Measurements from ENCODE around the gene GNG2. TPM values are rescaled to one million over a fixed set of nuclear protein-coding genes. Genes with fewer than 3 reads are reported as not detected.

GNG2 gene
- total and polyA plus RNA-seq, 2 experiments from 2014 or later = 9.9 to 14.8 TPM

DNA sequence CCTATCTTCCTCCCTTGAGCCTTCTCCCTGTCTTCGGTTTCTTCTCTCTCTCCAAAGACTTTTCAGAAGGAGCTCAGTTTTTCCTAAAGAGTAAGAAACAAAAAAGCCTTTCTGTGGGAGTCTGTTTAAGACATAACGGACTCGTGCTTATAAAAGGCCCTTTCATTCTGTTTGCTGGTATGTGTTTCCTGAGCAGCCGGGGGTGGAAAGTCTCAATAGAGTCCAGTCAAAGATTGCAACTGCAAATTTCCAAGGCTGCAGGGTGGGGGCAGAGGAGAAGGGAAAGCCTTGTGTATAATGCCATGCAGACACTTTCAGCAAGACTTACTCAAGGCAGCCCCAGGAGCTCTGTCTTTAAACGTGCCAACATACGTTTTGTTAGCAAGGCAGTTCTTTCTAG is 62.2 kb downstream of the GNG2 start (continued):
- TF ChIP-seq, protein P1, sequence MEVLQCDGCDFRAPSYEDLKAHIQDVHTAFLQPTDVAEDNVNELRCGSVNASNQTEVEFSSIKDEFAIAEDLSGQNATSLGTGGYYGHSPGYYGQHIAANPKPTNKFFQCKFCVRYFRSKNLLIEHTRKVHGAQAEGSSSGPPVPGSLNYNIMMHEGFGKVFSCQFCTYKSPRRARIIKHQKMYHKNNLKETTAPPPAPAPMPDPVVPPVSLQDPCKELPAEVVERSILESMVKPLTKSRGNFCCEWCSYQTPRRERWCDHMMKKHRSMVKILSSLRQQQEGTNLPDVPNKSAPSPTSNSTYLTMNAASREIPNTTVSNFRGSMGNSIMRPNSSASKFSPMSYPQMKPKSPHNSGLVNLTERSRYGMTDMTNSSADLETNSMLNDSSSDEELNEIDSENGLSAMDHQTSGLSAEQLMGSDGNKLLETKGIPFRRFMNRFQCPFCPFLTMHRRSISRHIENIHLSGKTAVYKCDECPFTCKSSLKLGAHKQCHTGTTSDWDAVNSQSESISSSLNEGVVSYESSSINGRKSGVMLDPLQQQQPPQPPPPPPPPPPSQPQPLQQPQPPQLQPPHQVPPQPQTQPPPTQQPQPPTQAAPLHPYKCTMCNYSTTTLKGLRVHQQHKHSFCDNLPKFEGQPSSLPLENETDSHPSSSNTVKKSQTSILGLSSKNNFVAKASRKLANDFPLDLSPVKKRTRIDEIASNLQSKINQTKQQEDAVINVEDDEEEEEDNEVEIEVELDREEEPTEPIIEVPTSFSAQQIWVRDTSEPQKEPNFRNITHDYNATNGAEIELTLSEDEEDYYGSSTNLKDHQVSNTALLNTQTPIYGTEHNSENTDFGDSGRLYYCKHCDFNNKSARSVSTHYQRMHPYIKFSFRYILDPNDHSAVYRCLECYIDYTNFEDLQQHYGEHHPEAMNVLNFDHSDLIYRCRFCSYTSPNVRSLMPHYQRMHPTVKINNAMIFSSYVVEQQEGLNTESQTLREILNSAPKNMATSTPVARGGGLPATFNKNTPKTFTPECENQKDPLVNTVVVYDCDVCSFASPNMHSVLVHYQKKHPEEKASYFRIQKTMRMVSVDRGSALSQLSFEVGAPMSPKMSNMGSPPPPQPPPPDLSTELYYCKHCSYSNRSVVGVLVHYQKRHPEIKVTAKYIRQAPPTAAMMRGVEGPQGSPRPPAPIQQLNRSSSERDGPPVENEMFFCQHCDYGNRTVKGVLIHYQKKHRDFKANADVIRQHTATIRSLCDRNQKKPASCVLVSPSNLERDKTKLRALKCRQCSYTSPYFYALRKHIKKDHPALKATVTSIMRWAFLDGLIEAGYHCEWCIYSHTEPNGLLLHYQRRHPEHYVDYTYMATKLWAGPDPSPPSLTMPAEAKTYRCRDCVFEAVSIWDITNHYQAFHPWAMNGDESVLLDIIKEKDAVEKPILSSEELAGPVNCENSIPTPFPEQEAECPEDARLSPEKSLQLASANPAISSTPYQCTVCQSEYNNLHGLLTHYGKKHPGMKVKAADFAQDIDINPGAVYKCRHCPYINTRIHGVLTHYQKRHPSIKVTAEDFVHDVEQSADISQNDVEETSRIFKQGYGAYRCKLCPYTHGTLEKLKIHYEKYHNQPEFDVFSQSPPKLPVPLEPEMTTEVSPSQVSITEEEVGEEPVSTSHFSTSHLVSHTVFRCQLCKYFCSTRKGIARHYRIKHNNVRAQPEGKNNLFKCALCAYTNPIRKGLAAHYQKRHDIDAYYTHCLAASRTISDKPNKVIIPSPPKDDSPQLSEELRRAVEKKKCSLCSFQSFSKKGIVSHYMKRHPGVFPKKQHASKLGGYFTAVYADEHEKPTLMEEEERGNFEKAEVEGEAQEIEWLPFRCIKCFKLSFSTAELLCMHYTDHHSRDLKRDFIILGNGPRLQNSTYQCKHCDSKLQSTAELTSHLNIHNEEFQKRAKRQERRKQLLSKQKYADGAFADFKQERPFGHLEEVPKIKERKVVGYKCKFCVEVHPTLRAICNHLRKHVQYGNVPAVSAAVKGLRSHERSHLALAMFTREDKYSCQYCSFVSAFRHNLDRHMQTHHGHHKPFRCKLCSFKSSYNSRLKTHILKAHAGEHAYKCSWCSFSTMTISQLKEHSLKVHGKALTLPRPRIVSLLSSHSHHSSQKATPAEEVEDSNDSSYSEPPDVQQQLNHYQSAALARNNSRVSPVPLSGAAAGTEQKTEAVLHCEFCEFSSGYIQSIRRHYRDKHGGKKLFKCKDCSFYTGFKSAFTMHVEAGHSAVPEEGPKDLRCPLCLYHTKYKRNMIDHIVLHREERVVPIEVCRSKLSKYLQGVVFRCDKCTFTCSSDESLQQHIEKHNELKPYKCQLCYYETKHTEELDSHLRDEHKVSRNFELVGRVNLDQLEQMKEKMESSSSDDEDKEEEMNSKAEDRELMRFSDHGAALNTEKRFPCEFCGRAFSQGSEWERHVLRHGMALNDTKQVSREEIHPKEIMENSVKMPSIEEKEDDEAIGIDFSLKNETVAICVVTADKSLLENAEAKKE (CRISPR knock-in tag; IDR thresholded peaks at IDR 0.05) = no peak
- no peak for TF ChIP-seq EZH2 (IDR thresholded peaks at IDR 0.05; ENCODE audit: low read depth, unreplicated experiment)
- TF ChIP-seq, protein P2, sequence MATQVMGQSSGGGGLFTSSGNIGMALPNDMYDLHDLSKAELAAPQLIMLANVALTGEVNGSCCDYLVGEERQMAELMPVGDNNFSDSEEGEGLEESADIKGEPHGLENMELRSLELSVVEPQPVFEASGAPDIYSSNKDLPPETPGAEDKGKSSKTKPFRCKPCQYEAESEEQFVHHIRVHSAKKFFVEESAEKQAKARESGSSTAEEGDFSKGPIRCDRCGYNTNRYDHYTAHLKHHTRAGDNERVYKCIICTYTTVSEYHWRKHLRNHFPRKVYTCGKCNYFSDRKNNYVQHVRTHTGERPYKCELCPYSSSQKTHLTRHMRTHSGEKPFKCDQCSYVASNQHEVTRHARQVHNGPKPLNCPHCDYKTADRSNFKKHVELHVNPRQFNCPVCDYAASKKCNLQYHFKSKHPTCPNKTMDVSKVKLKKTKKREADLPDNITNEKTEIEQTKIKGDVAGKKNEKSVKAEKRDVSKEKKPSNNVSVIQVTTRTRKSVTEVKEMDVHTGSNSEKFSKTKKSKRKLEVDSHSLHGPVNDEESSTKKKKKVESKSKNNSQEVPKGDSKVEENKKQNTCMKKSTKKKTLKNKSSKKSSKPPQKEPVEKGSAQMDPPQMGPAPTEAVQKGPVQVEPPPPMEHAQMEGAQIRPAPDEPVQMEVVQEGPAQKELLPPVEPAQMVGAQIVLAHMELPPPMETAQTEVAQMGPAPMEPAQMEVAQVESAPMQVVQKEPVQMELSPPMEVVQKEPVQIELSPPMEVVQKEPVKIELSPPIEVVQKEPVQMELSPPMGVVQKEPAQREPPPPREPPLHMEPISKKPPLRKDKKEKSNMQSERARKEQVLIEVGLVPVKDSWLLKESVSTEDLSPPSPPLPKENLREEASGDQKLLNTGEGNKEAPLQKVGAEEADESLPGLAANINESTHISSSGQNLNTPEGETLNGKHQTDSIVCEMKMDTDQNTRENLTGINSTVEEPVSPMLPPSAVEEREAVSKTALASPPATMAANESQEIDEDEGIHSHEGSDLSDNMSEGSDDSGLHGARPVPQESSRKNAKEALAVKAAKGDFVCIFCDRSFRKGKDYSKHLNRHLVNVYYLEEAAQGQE (IDR thresholded peaks at IDR 0.05; ENCODE audit: unreplicated experiment) = no peak
- TF ChIP-seq JUNB (IDR thresholded peaks at IDR 0.05; ENCODE audit: unreplicated experiment) = no peak
- no peak for TF ChIP-seq NANOG (IDR thresholded peaks at IDR 0.05; ENCODE audit: borderline replicate concordance)
- no peak for TF ChIP-seq EZH2phosphoT487 (IDR thresholded peaks at IDR 0.05; ENCODE audit: unreplicated experiment)

DNA sequence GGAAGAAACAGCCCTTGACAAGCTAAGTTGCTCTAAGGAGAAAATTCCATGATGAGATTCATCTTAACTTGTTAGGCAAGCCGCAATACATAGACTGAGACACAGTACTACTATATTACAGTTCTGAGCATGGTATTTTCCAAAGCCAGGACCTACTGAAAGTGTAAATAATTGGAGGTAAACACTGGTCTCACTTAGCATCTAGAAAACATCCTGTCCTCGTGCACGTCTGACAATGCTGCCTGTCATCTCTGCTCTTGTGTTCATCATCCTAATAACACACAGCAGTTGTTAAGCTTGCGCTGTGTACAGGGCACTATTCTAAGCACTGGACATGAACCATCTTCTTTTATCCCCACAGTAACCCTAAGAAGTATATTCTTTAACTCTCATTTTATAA is 64.2 kb downstream of the GNG2 start:
- no peak overlapping the region for H3K27ac ChIP-seq (ENCODE audit: low read depth)
- H3K4me2 ChIP-seq = no peak overlapping the region
- H3K27me3 Mint-ChIP-seq (ENCODE audit: insufficient read depth, low read depth, poor library complexity) = peaks cover 2% of the 10 kb centered on the region
- H4K20me1 ChIP-seq (replicated peaks; ENCODE audit: insufficient read depth) = no peaks in the 10 kb centered on the region; the same call in 1 of the 2 replicates
- H2AFZ ChIP-seq = no peak overlapping the region
- no peaks in the 10 kb centered on the region for H3F3A ChIP-seq (replicated peaks; ENCODE audit: low read depth)
- no peak overlapping the region for H3K4me3 Mint-ChIP-seq
- no peak overlapping the region for H3K27ac Mint-ChIP-seq
- no peaks in the 10 kb centered on the region for H3K36me3 Mint-ChIP-seq (ENCODE audit: low read depth)
- no peaks in the 10 kb centered on the region for H3K27me3 ChIP-seq (ENCODE audit: insufficient read depth)
- DNase-seq (ENCODE audit: low spot score) = no peak
- no peaks in the 10 kb centered on the region for H3K9me3 Mint-ChIP-seq
- no peaks in the 10 kb centered on the region for H3K79me2 ChIP-seq (replicated peaks; ENCODE audit: insufficient read depth)
- peaks cover 7% of the 10 kb centered on the region for H3K4me1 Mint-ChIP-seq
- H3K4me1 ChIP-seq (ENCODE audit: insufficient read depth) = peaks cover 7% of the 10 kb centered on the region; the same call in 1 of the 2 replicates
- H3K9me2 ChIP-seq (ENCODE audit: insufficient read depth) = no peaks in the 10 kb centered on the region
- H3K4me3 ChIP-seq = no peak overlapping the region
- no peak for ATAC-seq
- no peaks in the 10 kb centered on the region for H3K36me3 ChIP-seq (ENCODE audit: insufficient read depth)
- no peak for TF ChIP-seq POLR2AphosphoS5 (IDR thresholded peaks at IDR 0.05; ENCODE audit: low read depth)
- no peak for TF ChIP-seq CREB1 (CRISPR knock-in tag; IDR thresholded peaks at IDR 0.05; ENCODE audit: low read depth)
- TF ChIP-seq, protein P3, sequence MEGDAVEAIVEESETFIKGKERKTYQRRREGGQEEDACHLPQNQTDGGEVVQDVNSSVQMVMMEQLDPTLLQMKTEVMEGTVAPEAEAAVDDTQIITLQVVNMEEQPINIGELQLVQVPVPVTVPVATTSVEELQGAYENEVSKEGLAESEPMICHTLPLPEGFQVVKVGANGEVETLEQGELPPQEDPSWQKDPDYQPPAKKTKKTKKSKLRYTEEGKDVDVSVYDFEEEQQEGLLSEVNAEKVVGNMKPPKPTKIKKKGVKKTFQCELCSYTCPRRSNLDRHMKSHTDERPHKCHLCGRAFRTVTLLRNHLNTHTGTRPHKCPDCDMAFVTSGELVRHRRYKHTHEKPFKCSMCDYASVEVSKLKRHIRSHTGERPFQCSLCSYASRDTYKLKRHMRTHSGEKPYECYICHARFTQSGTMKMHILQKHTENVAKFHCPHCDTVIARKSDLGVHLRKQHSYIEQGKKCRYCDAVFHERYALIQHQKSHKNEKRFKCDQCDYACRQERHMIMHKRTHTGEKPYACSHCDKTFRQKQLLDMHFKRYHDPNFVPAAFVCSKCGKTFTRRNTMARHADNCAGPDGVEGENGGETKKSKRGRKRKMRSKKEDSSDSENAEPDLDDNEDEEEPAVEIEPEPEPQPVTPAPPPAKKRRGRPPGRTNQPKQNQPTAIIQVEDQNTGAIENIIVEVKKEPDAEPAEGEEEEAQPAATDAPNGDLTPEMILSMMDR (conservative IDR thresholded peaks at IDR 0.05; ENCODE audit: low read depth in 2 of 2) = no peak
- TF ChIP-seq, protein P2 (IDR thresholded peaks at IDR 0.05; ENCODE audit: unreplicated experiment) = no peak
- no peak for TF ChIP-seq ZNF331 (CRISPR knock-in tag; IDR thresholded peaks at IDR 0.05; ENCODE audit: low read depth)
- TF ChIP-seq NANOG (IDR thresholded peaks at IDR 0.05; ENCODE audit: borderline replicate concordance) = no peak
